Left ventricle myocardium inferior (tissue), 1 donor: Measurements from ENCODE around the gene STX8. TPM values are rescaled to one million over a fixed set of nuclear protein-coding genes. Genes with fewer than 3 reads are reported as not detected.

Experiments
- DNase-seq: peaks from one replicate; pipeline ENCODE4 v3.0.0-alpha.2; 2020
- H3K27ac ChIP-seq: fragments of 200-600 bp; replicated peaks from 2 replicates; pipeline ENCODE4 v1.8.0; 2021
- H3K27me3 ChIP-seq: fragments of 200-600 bp; 2 replicates; pipeline ENCODE4 v1.8.0; 2021; ENCODE audit warnings: low read depth
- H3K36me3 ChIP-seq: fragments of 200-600 bp; 2 replicates; pipeline ENCODE4 v1.8.0; 2021
- H3K4me1 ChIP-seq: fragments of 200-600 bp; 2 replicates; pipeline ENCODE4 v1.8.0; 2021
- H3K4me3 ChIP-seq: fragments of 200-600 bp; 2 replicates; pipeline ENCODE4 v1.8.0; 2021; ENCODE audit warnings: mild to moderate bottlenecking, moderate library complexity
- H3K9me3 ChIP-seq: fragments of 200-600 bp; replicated peaks from 2 replicates; pipeline ENCODE4 v1.8.0; 2021
- intact Hi-C: fragments of 100-400 bp; cut with micrococcal nuclease; formaldehyde crosslinking; loops from one replicate; pipeline ENCODE4 v1.11.0; 2022
- total RNA-seq: library from RNA; stranded (reverse); fragmentation: NEBNext Ultra II Directional; extraction: Animal tissue kit (Norgen Biotek cat#: 25700); gene quantifications from one replicate; pipeline ENCODE4 v1.2.1, GENCODE V29; 2021
- TF ChIP-seq, protein P1 (sequence below): fragments of 200-600 bp; IDR thresholded peaks from 2 replicates; pipeline ENCODE4 v1.8.0; 2021; ENCODE audit warnings: antibody characterized with exemption, mild to moderate bottlenecking, borderline replicate concordance
- donor health status: DM: no; HTN: yes; CAD: no; lungs with severe emphysema.

STX8 gene
- total RNA-seq, 1 donor from 2014 or later = 61.3 TPM

DNA sequence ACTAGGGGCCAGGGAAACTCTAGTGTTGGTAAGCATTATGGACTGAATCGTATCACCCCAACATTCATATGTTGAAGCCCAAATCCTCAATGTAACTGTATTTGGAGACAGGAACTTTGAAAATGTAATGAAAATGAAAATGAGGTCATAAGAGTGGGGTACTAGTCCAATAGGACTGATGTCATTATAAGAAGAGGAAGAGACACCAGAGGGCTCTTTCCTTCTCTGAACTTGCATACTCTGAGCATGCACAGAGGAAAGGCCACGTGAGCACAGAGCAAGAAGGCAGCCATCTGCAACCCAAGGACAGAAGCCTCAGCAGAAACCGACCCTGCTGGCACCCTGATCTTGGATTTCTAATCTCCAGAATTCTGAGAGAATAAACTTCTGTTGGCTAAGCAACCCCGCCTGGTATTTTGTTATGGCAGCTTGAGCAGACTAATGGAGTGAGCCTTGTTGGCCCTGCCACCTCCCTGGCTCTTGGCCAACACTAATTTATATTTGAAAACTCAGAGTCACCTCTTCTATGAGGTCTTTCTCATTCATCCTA, 280.9 kb downstream of the STX8 start:
- Histone ChIP-seq H3K4me1 (peaks cover 13% of the 10 kb centered on the region), H3K4me3 (no peak overlapping the region), H3K9me3 (no peaks in the 10 kb centered on the region), H3K27me3 (no peaks in the 10 kb centered on the region), H3K36me3 (no peaks in the 10 kb centered on the region), H3K27ac (no peak overlapping the region)
- no peak for DNase-seq
- intact Hi-C loops = loop anchor here (10.0 kb wide), 1 partner anchor 300 kb away; no protein-coding TSS in a partner anchor
- TF ChIP-seq, protein P1, sequence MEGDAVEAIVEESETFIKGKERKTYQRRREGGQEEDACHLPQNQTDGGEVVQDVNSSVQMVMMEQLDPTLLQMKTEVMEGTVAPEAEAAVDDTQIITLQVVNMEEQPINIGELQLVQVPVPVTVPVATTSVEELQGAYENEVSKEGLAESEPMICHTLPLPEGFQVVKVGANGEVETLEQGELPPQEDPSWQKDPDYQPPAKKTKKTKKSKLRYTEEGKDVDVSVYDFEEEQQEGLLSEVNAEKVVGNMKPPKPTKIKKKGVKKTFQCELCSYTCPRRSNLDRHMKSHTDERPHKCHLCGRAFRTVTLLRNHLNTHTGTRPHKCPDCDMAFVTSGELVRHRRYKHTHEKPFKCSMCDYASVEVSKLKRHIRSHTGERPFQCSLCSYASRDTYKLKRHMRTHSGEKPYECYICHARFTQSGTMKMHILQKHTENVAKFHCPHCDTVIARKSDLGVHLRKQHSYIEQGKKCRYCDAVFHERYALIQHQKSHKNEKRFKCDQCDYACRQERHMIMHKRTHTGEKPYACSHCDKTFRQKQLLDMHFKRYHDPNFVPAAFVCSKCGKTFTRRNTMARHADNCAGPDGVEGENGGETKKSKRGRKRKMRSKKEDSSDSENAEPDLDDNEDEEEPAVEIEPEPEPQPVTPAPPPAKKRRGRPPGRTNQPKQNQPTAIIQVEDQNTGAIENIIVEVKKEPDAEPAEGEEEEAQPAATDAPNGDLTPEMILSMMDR = no peak

DNA sequence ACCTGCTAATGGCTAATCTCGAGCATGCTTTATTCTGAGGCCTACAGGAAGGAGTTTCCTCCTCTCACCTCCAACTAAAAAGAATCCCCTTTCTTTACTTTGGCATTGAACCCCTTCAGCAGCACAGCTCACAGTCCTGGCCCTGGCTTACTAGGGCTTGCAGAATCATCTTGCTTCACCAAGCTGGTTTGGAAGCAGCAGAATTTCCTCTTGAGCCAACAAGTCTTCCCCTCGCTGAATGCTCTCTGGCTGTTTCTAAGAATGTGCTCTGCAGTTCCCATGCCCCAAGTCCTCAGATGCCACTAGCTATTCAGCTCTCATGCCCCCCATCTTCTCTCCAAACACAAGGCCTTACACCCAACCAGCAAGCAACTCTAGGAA, 283.1 kb downstream of the STX8 start:
- intact Hi-C loops = loop anchor here (10.0 kb wide), 1 partner anchor 298 kb away; no protein-coding TSS in a partner anchor
- H3K27ac ChIP-seq = no peak overlapping the region
- H3K27me3 ChIP-seq = no peaks in the 10 kb centered on the region
- peaks cover 13% of the 10 kb centered on the region for H3K4me1 ChIP-seq
- no peaks in the 10 kb centered on the region for H3K36me3 ChIP-seq
- H3K9me3 ChIP-seq = no peaks in the 10 kb centered on the region
- no peak overlapping the region for H3K4me3 ChIP-seq
- TF ChIP-seq, protein P1 = peak; percentile 20
- DNase-seq = no peak

DNA sequence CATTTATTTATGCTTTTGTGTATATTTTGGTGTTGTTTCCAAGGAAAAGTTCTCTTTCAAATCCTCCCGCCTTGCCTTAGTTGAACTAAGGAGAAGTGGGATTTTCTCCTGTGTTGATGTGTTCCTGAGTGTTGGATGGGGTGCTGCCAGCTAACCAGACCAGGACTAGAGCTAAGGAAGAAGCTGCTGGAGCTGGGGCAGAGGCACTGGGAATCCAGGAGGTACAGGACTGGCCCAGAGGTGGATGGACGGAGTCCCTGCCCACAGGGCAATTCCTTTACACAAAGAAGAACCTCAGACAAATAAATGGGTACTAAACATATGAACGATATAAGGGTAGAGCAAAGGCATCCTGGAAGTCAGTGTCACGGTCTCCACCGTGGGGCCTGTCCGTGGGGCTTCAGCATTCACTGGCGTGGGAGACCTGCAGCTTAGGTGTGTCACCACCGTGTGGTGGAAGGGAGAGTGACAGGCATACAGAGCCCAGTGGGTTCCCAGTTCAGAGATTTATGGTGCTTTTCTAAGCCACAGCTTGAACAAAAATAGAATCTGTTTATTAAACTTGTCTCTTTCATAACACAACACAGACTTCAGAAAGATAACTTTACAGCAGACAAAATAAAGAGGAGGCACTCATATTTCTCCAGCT, 283.6 kb downstream of the STX8 start:
- H3K4me1 ChIP-seq = peaks cover 13% of the 10 kb centered on the region
- no peaks in the 10 kb centered on the region for H3K27me3 ChIP-seq
- no peaks in the 10 kb centered on the region for H3K36me3 ChIP-seq
- DNase-seq = peak; percentile 36
- intact Hi-C loops = loop anchor here (10.0 kb wide), 1 partner anchor 297 kb away; no protein-coding TSS in a partner anchor
- no peaks in the 10 kb centered on the region for H3K9me3 ChIP-seq
- TF ChIP-seq, protein P1 = peak; percentile 90
- H3K4me3 ChIP-seq = no peak overlapping the region
- H3K27ac ChIP-seq = no peak overlapping the region

DNA sequence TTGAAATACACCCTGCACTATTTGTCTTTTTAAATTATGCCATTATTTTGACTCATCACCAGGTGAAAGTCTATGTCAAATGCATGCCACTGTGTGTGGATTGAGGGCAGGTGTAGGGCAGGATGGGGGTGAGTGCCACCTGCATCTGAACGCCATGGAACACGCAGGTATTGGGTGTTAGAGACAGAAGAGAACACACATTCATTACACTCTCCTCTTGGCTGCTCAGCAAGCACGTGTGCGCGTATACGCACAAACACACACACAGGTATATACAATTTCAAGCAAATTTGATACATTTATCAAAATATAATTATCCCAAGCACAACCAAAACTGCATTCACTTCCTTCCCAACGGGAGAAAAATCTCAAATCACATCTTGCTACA, 285.4 kb downstream of the STX8 start:
- intact Hi-C loops = loop anchor here (10.0 kb wide), 1 partner anchor 295 kb away; no protein-coding TSS in a partner anchor

DNA sequence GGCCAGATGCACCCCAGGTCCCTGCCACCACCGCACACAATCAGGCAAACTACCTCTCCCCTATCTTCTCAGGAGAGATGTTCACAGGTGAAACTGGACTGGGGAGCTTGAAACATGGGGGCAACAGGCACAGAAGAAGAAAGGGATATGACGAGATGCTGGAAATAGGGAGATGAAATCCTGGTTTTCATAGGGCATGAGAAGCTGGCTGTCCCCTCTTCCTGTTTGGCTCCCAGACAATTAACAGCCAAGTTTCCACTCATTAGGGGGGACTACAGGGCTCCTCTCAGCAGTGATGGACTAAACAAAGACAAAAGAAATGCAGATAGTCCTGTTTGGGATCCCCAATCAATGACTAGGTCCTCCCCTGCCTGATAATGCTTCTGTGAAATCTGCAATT, 288.3 kb downstream of the STX8 start:
- no peak overlapping the region for H3K27ac ChIP-seq
- no peaks in the 10 kb centered on the region for H3K9me3 ChIP-seq
- DNase-seq = no peak
- TF ChIP-seq, protein P1 = no peak
- no peaks in the 10 kb centered on the region for H3K36me3 ChIP-seq
- H3K27me3 ChIP-seq = no peaks in the 10 kb centered on the region
- H3K4me1 ChIP-seq = peaks cover 6% of the 10 kb centered on the region
- no peak overlapping the region for H3K4me3 ChIP-seq
- intact Hi-C loops = no loop called here

More for the DNA sequence above, 285.4 kb downstream of the STX8 start:
- H3K36me3 ChIP-seq = no peaks in the 10 kb centered on the region
- no peak for DNase-seq
- no peak overlapping the region for H3K27ac ChIP-seq
- H3K4me1 ChIP-seq = peaks cover 13% of the 10 kb centered on the region
- no peak overlapping the region for H3K4me3 ChIP-seq
- TF ChIP-seq, protein P1 = no peak
- H3K9me3 ChIP-seq = no peaks in the 10 kb centered on the region
- H3K27me3 ChIP-seq = no peaks in the 10 kb centered on the region
